GM19238 (cell line): Measurements from ENCODE around the gene INS.

ENCODE experiments used
- DNase-seq: peaks from one replicate; pipeline ENCODE4 v3.0.0; 2011; ENCODE audit warnings: low spot score; ENCODE audit not compliant: insufficient read length

INS gene

GRCh38 chr11:2165571-2165970, 4.6 kb upstream of the INS start:
- no peak for DNase-seq

- DNase-seq, result no peak
Measured at GRCh38 chr11:2164861-2165555, 4.0 kb upstream of the INS start.

GRCh38 chr11:2164081-2164480, 3.1 kb upstream of the INS start:
- DNase-seq, result no peak

- DNase-seq, result no peak
Measured at GRCh38 chr11:2163428-2163978, 2.5 kb upstream of the INS start.

GRCh38 chr11:2159536-2160413, 1.2 kb downstream of the INS start:
- DNase-seq, result no peak

GRCh38 chr11:2158966-2159365, 2.0 kb downstream of the INS start:
- no peak for DNase-seq

GRCh38 chr11:2158296-2158737, 2.7 kb downstream of the INS start:
- no peak for DNase-seq

GRCh38 chr11:2157294-2158040, 3.5 kb downstream of the INS start:
- no peak for DNase-seq

GRCh38 chr11:2156416-2157182, 4.4 kb downstream of the INS start:
- DNase-seq, result peak; percentile 67

GRCh38 chr11:2155511-2155910, 5.5 kb downstream of the INS start:
- DNase-seq, result no peak

- DNase-seq, result no peak
Measured at GRCh38 chr11:2154889-2155288, 6.1 kb downstream of the INS start.

GRCh38 chr11:2154195-2154585, 6.8 kb downstream of the INS start:
- no peak for DNase-seq

GRCh38 chr11:2153581-2154194, 7.3 kb downstream of the INS start:
- no peak for DNase-seq

GRCh38 chr11:2151500-2152257, 9.3 kb downstream of the INS start:
- peak; percentile 85 for DNase-seq

GRCh38 chr11:2149864-2150847, 10.9 kb downstream of the INS start:
- DNase-seq, result no peak

GRCh38 chr11:2149460-2149859, 11.5 kb downstream of the INS start:
- DNase-seq, result no peak

- no peak for DNase-seq
Measured at GRCh38 chr11:2148595-2148994, 12.4 kb downstream of the INS start.

GRCh38 chr11:2147391-2147790, 13.6 kb downstream of the INS start:
- DNase-seq, result no peak

GRCh38 chr11:2146051-2146450, 15.0 kb downstream of the INS start:
- no peak for DNase-seq
